Middle frontal gyrus (tissue), 1 donor: ENCODE results near the gene P4HA2.
A peak's percentile ranks its signal among the peaks of the same experiment; 100 is the strongest.

Source experiments
- DNase-seq: peaks from one replicate; pipeline ENCODE4 v3.0.0-alpha.2; 2015; ENCODE audit warnings: low spot score; ENCODE audit errors: extremely low spot score

Gene P4HA2

DNA sequence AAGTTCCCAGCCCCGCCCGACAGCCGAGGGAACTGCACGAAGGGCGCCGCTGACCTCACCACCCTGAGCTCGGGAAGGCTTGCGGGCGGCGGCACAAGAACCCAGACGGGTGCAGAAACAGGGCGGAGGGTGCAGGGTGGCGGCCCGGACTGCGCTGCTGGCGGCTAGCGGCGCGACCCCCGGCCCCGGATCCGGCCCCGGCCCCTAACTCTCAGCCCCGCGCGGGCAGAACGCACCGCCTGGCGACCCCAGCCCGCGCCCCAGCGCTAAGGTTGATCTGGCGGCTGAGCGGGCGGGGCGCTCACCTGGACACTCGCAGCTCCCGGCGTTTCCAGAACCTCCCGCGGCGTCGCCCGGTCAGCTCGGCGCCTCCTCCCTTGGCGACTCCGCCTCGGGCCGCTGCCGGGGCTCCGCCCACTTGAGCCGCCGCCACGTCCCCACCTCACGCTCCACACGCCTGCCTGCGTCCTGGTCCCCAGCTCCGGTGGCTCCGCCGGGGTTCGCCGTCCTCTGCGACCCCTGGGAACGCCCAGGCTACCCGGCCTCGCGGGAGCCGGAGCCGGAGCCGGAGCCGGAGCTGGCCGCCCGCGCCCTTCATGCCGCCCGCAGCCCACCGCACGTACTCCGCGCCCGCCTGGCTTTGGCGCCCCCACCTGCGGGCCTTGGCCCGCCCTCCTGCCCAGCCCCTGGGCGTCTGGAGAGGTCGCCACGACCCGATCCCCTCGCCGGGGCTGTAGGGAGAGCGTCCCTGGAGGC is at the start of gene P4HA2:
P4HA2 (minus strand) TSS at position 369 of the 756 bp plus-strand sequence. CDS start 9,227 bp downstream, outside the sequence.
- peak; percentile 54 for DNase-seq

DNA sequence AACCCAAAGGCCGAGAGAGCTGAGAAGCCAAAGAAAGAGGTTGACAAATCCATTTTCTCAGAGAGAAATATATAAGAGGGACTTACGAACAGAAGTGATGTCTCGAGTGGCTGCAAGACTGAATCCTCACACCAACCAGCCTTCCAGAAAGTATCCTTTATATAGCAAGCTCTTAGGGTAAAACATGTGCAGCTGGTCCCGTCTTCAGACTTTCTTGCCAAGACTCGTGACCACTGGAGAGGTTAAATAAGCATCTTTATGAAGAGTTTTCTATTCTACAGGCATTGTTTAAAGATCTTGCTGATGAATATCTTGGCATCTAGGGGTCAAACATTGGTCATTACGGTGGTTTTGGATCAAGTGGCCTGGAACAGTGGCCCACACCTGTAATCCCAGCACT is 49.6 kb upstream of the P4HA2 start:
- DNase-seq, result no peak

GRCh38 chr5:132275367-132276220 is 47.9 kb upstream of the P4HA2 start:
- no peak for DNase-seq

- no peak for DNase-seq
These were observed 46.6 kb upstream of the P4HA2 start for GRCh38 chr5:132274050-132274792.

GRCh38 chr5:132273631-132274030 is 46.0 kb upstream of the P4HA2 start:
- DNase-seq, result no peak

- DNase-seq, result no peak
These were observed 44.9 kb upstream of the P4HA2 start for GRCh38 chr5:132272311-132273210.

- DNase-seq, result no peak
These were observed 43.9 kb upstream of the P4HA2 start for GRCh38 chr5:132271251-132272246.

- no peak for DNase-seq
These were observed 43.1 kb upstream of the P4HA2 start for GRCh38 chr5:132270706-132271105.

DNA sequence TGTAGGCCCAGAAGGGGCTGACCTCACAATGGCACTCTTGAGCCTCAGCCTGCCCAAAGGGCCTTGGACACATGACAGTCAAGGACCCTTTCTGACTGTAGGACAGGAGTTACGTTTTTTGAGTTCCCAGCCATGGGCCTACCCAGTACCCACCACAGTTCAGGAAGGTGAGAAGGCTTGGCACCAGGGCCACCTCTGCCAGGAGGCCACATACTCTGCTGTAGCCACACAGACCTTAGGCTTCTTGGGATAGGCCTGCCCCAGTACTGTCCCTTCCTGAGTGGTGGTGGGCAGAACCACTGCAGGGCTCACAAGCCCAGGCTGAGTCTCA is 42.6 kb upstream of the P4HA2 start:
- no peak for DNase-seq

- no peak for DNase-seq
These were observed 42.1 kb upstream of the P4HA2 start for GRCh38 chr5:132269635-132270334.

DNA sequence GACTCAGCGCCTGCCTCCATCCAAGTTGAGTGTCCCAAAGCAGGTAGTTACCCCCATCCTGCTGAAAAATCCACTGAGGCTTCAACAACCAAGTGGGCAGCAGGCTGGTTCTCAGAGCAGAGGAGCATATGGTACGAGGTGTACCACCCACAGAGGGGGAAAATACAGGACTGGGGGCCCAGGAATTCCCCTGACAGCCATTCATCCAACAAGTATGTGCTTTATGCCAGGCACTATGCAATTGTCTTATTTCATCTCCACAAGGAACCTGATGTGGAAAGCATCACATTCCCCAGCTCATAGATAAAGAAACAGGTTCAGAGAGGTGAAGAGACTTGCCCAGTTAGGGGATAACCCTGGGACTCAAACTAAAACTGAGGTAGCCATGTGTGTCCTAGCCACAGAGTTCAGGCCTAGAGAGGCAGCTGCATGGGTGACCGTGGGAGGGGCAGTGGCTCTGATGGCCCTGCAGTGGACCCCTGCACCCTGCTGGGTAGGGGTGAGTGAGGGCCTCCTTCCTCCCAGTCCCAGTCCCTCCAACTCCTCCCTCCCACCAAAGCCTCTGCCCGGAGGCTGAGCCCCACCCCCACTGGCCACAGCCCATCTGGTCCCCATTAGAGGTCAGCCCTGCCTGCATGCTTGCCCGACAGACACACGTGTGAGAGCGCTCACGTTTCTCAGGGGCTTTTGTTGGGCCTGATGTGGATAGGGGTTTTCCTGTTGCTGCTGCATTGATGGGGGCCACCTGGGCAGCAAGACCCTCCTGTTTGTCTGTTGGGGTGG is 41.3 kb upstream of the P4HA2 start:
- no peak for DNase-seq

DNA sequence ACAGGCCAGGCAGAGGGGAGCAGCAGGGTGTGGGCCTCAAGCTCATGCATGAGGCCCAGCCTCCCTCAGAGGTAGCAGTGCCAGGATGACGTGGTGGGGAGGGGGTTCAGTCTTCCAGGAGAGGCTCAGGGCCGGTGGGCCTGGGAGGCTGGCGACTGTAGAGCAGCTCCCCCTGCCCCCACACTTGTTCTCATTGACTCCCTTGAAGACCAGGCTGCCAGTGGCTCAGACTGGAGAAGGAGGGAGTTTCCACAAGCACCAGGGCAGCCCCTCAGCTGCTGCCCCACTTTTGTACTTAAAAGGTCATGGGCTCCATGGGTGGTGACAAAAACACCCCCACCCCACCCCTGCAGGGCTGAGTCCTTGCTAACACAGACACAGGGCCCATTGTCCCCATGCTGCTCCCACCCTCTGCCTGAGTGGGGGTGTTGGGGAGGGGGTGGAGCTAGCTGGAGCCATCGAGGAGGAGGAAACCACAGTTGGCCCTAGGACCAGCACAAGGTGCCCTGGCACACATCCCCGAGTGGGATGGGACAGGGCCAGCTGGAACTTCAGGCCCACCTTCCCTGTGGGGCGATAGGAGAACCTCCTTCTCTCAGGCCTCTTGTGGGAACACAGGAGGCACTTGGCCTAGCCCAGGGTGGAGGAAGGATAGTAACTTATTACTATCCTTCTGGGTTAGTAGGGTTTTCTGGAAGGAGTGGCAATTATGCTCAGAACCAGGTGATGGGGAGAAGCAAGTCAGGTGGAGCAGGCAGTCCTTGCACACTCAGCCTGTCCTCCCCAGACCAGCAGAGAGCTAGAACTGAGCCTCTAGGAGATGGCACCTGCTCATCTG is 40.5 kb upstream of the P4HA2 start:
- no peak for DNase-seq

GRCh38 chr5:132267166-132267739 is 39.6 kb upstream of the P4HA2 start:
- no peak for DNase-seq

- DNase-seq, result no peak
These were observed 39.1 kb upstream of the P4HA2 start for GRCh38 chr5:132266836-132267160.

GRCh38 chr5:132266031-132266835 is 38.6 kb upstream of the P4HA2 start:
- no peak for DNase-seq

DNA sequence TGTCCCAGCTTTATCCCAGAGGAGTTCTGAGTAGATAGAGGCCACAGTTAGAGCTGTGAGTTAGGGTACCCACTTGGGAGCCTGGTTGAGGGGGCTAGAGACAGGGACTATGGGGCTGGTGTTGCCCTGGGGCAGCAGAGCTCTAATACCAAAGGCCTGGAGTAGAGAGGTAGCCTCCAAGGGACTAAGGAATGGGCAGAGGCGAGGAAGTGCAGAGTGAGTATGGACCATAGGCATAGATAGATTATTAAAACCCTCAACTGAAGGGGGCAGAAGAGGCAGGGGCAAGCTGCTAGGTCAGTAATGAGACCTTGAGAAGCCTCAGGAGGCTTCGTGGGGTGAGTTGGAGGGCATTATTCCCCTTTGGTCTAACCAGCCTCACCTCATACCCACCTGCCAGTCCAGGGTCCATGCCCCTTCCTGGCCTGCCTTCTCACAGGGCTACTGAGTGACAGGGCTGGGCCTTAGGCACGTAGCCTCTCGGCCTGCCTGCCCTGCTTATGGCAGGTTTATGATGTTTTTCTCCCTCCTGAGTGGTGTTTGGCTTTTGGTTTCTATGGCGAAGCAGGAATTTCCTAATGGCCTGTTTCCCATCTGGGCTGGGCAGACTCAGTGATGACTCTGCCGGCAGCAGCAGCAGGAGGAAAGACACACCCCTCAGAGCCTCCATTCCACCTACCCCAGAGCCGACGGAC is 37.8 kb upstream of the P4HA2 start:
- no peak for DNase-seq
